ENCODE results near the gene DDX6.

- TF ChIP-seq POLR2AphosphoS5 (IDR thresholded peaks at IDR 0.05; ENCODE audit: low read depth, low read length) (no peak), SPI1 (IDR thresholded peaks at IDR 0.05; ENCODE audit: low read depth, low read length) (no peak)
Observed at GRCh38 chr11:118768690-118769089, 22.3 kb downstream of the DDX6 start.

Measured in GM12891 (cell line).